ENCODE measurements around the gene ZNF185. TPM values are rescaled to one million over a fixed set of nuclear protein-coding genes. Genes with fewer than 3 reads are reported as not detected.

ZNF185 gene
- total and polyA plus RNA-seq, 9 donors = 3.5 to 28.7 (median 10.0) TPM

DNA sequence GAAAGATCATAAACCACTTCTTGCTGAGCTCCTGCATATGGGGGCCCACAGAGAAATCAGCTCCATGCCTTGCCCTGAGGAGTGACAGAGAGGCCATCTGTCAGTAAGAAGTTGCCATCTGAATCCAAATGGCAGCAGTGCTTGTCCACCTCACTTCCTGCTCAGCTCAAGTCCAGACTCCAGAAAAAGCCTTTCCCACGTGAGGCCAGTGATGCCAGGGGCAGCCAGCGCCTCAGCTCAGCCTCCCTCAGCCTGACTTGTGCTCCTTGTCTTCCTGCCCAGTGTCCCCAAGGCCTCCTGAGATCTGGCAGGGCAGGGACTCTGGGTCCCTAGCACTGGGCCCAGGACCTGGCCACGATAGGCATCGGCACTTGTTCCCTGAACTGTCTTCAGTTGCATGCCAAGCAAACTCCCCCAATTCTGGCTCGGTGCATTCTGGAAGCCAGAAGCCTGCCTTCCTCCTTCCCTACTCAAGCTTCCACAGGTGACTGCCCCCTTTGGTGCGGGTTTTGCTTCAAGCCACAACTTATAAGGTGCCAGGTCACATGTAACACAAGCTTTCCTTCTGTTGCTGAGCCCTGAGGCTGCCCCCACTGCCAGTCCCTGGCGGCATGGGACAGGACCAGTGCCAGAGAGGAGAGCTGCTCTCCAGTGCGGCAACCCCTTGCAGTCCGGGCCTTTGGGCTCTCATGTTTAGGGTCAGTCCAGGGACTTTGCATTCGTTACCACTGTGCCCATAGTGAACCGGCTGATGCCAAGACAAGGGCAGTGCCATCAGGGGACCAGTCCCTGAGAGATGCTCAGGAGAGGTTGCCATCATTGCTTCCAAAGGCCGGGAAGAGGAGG, 2.2 kb downstream of the ZNF185 start:
- Histone ChIP-seq H3K36me3 (no peaks in the 10 kb centered on the region), H3K9me3 (no peaks in the 10 kb centered on the region), H3K27me3 (no peaks in the 10 kb centered on the region), H3K4me1 (ENCODE audit: insufficient read depth) (no peaks in the 10 kb centered on the region), H3K27ac (no peak overlapping the region), H3K4me3 (no peak overlapping the region)
- DNase-seq = no peak
- TF ChIP-seq POLR2A (IDR thresholded peaks at IDR 0.05) = no peak
- intact Hi-C loops (cut with DNase I) = no loop called here
- WGBS, 3 donors = 71 to 76% (median 75%) methylated on average over 12 of the region's 12 CpGs

DNA sequence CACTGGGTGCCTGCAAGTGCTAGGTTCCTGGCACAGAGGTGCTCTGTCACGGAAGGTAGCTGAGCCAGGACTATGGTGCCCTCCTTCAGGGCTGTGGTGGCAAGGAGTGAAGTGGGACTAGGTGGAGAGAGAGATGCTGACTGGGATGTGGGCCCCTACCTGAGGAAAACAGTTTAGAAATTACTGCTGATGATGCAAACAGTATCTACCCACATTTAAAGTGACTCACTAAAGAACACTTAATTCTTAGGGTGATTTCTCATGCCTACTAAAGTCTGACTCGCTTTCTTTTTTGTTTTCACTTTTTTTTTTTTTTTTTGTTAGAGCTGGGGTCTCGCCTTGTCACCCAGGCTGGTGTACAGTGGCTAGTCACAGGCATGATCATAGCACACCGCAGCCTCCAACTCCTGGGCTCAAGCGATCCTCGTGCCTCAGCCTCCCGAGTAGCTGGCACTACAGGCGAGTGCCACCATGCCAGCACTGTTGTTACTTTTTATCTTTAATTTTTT, 3.1 kb downstream of the ZNF185 start:
- Histone ChIP-seq H3K36me3 (no peaks in the 10 kb centered on the region), H3K27me3 (no peaks in the 10 kb centered on the region), H3K9me3 (no peaks in the 10 kb centered on the region), H3K27ac (no peak overlapping the region), H3K4me3 (no peak overlapping the region), H3K4me1 (ENCODE audit: insufficient read depth) (no peaks in the 10 kb centered on the region)
- 86 to 90% (median 87%) methylated on average over 8 of the region's 8 CpGs for WGBS, 3 donors
- no peak for TF ChIP-seq EP300 (IDR thresholded peaks at IDR 0.05)
- TF ChIP-seq POLR2A (IDR thresholded peaks at IDR 0.05) = no peak
- TF ChIP-seq, protein P1, sequence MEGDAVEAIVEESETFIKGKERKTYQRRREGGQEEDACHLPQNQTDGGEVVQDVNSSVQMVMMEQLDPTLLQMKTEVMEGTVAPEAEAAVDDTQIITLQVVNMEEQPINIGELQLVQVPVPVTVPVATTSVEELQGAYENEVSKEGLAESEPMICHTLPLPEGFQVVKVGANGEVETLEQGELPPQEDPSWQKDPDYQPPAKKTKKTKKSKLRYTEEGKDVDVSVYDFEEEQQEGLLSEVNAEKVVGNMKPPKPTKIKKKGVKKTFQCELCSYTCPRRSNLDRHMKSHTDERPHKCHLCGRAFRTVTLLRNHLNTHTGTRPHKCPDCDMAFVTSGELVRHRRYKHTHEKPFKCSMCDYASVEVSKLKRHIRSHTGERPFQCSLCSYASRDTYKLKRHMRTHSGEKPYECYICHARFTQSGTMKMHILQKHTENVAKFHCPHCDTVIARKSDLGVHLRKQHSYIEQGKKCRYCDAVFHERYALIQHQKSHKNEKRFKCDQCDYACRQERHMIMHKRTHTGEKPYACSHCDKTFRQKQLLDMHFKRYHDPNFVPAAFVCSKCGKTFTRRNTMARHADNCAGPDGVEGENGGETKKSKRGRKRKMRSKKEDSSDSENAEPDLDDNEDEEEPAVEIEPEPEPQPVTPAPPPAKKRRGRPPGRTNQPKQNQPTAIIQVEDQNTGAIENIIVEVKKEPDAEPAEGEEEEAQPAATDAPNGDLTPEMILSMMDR (IDR thresholded peaks at IDR 0.05) = no peak
- intact Hi-C loops (cut with DNase I) = no loop called here
- no peak for DNase-seq

DNA sequence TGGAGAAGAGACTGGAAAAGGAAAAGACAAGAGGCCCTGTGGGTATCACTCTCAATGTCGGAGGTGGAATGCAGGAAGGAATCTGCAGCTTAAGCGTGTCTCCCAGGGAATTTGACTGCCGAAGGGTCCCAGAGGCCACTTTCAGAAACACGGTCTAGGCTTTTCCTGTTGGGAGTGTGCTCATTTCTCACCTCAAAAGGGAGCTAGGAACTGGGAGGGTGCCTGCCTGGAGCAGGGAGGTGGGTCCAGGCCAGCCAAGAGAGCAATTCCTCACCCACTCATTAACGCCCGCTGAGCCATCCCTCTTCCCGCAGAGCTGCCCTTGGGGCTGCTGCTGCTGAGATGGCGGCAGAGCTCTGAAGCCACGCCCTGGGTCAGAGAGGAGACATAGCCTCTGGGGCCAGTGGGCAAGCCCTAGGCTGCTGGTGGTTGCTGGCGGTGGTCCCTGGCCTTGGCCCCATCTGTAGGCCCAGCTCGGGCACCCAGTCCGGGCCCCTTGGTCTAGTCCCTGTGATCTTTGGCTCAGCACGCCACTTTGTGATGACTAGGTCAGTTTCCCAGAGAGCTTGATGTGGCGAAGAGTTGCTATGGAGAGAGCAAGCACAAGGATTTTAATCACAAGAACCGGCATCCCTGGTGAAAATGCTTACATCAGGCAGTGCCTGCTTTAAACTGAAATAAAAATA, 4.1 kb downstream of the ZNF185 start:
- intact Hi-C loops (cut with DNase I) = no loop called here
- TF ChIP-seq, protein P1 (IDR thresholded peaks at IDR 0.05) = no peak
- TF ChIP-seq EP300 (IDR thresholded peaks at IDR 0.05) = no peak
- TF ChIP-seq POLR2A (IDR thresholded peaks at IDR 0.05) = no peak
- no peak for DNase-seq
- H3K4me1 ChIP-seq (ENCODE audit: insufficient read depth) = no peaks in the 10 kb centered on the region
- no peak overlapping the region for H3K27ac ChIP-seq
- H3K4me3 ChIP-seq = no peak overlapping the region
- no peaks in the 10 kb centered on the region for H3K9me3 ChIP-seq
- no peaks in the 10 kb centered on the region for H3K27me3 ChIP-seq
- H3K36me3 ChIP-seq = no peaks in the 10 kb centered on the region
- 79 to 86% (median 79%) methylated on average over 15 of the region's 15 CpGs for WGBS, 3 donors

DNA sequence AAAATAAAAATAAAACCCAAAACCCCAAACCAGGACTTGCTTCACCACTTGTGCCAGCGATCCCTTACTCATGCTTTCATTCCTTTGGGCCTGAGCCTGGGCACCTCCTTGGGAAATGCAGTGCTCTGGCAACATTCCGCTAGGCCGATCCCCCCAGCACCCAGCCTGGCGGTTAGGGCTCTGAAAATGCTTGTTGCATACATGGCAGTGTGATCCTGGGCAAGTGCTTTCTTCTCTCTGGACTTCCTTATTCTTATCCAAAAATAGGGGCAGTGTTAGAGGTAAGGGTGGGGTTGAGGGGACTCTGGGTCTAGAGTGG, 4.6 kb downstream of the ZNF185 start:
- H3K4me1 ChIP-seq (ENCODE audit: insufficient read depth) = no peaks in the 10 kb centered on the region
- TF ChIP-seq, protein P1 (IDR thresholded peaks at IDR 0.05) = no peak
- TF ChIP-seq EP300 (IDR thresholded peaks at IDR 0.05) (no peak), POLR2A (IDR thresholded peaks at IDR 0.05) (no peak)
- no peak overlapping the region for H3K4me3 ChIP-seq
- intact Hi-C loops (cut with DNase I) = no loop called here
- 85 to 91% (median 88%) methylated on average over 4 of the region's 4 CpGs for WGBS, 3 donors
- no peak for DNase-seq
- no peaks in the 10 kb centered on the region for H3K27me3 ChIP-seq
- H3K27ac ChIP-seq = no peak overlapping the region
- H3K9me3 ChIP-seq = no peaks in the 10 kb centered on the region
- no peaks in the 10 kb centered on the region for H3K36me3 ChIP-seq

DNA sequence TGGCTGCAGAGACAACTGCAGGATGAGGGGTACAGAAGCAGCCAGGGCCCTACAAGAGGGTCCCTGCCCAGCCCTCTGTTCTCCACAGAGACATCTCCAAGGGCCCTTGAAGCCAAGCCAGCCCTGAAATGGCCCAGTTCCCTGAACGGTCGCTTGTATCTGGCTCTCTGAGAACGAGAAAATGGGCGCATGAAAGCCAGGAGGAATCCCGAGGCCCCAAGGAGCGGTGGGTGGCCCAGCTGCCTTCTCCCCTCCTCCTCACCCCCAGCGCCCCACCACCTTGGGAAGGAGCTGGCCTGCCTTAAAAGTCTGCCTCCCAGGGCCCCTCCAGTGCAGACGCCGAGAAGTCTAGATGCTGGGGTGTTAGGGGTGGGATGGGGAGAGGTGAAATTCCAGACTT, 5.7 kb downstream of the ZNF185 start:
- TF ChIP-seq, protein P1 (IDR thresholded peaks at IDR 0.05) = no peak
- no peak for TF ChIP-seq EP300 (IDR thresholded peaks at IDR 0.05)
- no peak for TF ChIP-seq POLR2A (IDR thresholded peaks at IDR 0.05)
- 67 to 76% (median 76%) methylated on average over 9 of the region's 9 CpGs for WGBS, 3 donors
- Histone ChIP-seq H3K9me3 (no peaks in the 10 kb centered on the region), H3K27ac (no peak overlapping the region), H3K4me1 (ENCODE audit: insufficient read depth) (no peaks in the 10 kb centered on the region), H3K27me3 (no peaks in the 10 kb centered on the region), H3K36me3 (no peaks in the 10 kb centered on the region), H3K4me3 (no peak overlapping the region)
- intact Hi-C loops (cut with DNase I) = no loop called here
- DNase-seq = no peak
